Activated T-cell treated with anti-CD3 and anti-CD28 coated beads for 24 hours (primary cell): Measurements from ENCODE around the gene ADARB2.

ENCODE experiments used
- DNase-seq: peaks from one replicate; pipeline ENCODE4 v3.0.0-alpha.2; 2020; ENCODE audit warnings: low read depth

ADARB2 gene

GRCh38 chr10:1287487-1287886, 449.8 kb downstream of the ADARB2 start:
- DNase-seq: no peak

DNA sequence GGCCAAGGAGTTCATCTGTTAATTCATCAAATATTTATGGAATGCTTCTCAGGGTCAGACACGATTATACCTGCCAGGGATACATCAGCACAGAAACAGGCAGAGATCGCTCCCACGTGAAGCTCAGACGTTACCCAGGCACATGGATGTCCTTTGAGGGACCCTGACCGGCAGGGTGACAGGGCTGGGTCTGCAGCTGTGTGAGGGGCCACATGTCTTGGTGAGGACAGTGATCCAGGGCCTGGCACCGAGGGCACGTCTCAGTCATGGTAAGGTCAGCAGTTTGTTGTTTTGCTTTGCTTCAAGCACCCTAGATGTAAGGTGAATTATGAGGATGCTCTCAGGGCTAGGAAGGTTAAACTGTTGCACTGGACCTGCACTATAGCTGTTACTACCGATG, 453.2 kb downstream of the ADARB2 start:
- no peak for DNase-seq

DNA sequence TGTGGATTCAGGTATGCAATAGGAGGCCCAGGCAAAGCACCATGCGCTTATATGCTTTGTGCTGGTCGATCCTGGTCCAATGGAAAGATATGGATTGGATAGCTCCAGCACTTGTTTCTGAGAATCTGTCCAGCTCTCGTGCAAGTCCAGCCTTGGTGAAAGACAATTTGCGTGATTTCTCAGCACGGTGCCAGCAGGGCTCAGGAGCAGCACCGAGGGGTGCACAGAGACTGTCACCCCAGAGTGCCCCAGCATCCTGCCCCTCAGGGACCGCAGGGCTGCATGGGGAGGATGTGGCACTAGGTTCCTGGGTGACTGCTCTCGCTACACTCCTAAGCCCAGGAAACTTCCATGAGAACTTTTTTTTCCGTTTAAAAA, 455.9 kb downstream of the ADARB2 start:
- DNase-seq: no peak

GRCh38 chr10:1280466-1281404, 456.6 kb downstream of the ADARB2 start:
- DNase-seq: no peak

GRCh38 chr10:1278306-1278705, 459.0 kb downstream of the ADARB2 start:
- DNase-seq: no peak

DNA sequence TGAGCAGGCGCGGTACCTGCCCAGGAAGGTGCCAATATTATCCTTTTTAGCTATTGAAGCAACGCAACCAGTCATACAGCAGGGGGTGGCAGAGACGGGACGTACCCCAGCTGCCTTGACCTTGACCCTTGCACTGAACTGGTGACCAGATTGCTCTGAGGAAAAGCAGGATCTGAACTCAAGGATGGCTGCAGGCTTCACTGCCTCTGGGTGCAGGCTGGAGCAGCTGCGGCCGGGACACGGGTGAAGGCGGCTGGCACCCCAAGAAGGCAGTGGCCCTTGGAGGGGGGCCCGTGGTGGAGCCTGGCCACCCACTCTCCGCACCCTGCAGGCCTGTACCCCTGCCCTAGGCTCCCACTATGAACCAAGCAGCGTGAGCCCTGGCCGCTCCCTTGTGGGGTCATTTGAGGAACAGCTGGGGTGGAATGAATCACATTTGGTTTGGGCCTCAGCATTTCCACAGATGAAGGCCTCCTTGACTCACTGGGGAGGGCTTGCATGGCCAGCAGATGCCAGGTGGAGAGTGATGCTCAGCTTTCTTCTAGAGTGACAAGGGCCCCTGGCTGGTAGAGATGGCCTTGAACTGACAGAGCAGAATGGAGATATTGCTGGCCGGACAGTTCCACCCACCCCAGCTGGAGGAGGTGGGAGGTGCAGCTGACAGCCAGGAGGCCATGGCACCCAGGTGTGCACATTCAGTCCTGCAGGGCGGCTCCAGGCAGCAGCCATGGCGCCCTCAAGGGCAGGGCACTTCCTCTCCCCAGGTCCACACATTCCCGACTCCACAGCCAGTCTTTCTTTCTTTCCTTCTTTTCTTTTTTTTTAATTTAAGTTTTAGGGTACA, 462.4 kb downstream of the ADARB2 start:
- no peak for DNase-seq

DNA sequence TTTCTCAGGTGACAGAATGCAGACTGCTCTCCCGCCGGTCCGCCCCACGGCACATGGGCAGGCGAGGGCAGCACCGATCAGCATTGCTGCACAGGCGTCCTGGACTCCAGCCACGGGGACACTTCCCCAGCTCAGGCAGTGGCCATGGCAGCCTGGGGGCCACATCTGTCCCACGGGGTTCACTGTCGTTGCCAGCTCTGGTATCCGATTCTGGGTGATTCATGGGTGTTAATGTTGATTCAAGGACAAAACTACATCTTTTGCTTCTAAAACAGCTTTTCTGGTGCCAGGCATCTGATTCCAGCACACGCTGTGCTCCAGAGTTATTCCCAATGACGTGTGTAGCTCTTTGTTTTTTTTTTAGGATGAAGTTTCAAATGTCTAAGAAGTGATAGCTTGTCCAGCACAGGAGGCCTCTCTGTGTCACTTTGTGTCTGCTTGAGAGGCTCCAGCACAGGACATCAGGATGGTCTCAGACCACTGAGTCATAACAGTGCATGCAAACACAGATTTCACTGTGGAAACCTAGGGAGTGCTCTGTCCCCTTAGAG, 463.1 kb downstream of the ADARB2 start:
- no peak for DNase-seq

DNA sequence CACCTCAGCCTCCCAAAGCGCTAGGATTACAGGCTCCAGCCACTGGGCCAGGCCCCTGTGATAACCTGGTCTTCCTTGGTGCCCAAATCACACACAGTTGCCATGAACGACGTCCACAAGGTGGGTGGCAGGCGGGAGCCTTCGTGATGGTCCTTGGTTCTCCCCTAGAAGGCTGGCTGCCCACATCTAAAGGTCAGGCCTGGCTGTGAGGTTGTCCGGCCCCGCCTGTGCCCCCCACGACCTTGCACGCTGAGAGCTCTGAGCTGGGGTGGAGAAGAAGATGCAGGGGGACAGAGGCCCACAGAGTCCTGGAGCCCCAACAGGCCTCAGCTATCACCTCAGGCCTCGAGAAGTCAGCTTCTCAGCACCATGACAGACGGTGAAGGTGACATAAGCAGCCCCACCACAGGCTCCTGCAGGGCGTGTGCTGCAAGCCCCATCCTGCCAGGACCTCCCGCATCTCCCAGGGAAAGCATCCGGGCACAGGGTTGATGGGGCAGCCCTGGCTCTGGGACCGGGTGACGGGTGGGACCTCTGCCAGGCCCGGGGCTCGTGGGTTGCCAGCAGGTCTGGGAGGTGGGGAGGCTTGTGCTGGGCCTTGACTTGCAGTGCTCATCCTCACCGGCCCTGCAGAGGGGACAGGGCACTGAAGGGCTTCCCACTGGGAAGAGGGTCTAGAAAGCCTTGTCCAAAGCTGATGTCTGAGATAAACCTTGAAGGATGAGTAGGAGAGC, 463.8 kb downstream of the ADARB2 start:
- no peak for DNase-seq

DNA sequence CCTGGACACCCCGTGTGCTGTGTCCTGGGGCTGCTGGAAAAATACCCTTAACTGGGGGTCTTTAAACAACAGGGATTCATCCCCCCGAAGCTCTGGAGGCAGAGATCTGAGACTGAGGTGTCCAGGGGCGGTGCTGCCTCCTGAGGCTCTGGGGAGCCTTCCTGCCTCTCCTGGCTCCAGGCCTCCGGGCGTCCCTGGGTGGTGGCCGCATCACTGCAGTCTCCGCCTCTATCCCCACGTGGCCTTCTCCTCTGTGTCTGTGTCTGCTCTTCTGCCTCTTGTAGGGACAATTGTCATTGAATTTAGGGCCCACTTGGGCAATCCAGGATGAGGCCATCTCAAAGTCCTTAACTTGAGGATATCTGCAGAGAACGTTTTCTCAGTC, 464.6 kb downstream of the ADARB2 start:
- no peak for DNase-seq

DNA sequence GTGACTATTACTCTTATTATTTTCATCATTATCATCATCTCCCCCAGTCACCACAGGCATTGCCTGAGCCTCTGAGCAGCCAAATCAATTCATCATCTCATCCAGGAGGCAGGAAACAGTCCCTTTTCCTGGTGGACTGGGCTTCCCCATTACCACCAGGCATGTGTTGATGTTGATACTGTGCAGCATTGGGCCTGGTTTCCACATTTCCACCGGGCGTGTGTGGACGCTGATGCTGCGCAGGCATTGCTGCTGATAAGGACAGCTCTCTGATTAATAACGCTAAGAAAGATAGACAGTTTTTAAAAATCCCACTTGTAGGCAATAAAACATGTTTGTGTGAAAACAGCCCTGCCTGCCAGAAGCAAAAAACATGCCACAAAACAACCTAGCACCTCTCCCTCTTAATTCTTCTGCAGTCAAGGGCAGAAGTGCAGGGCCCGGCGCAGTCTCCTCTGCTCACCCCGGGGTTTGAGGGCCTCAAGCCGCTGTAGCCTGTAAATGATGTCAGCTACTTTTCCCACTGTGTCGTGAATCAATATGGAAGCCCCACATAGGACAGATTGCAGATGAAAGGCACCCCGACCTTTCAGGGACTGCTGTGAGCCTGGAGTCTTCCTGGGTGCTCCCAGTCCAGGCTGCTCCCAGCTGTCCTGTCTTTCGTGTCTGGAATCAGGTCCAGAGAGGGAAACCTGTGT, 465.1 kb downstream of the ADARB2 start:
- DNase-seq: no peak

DNA sequence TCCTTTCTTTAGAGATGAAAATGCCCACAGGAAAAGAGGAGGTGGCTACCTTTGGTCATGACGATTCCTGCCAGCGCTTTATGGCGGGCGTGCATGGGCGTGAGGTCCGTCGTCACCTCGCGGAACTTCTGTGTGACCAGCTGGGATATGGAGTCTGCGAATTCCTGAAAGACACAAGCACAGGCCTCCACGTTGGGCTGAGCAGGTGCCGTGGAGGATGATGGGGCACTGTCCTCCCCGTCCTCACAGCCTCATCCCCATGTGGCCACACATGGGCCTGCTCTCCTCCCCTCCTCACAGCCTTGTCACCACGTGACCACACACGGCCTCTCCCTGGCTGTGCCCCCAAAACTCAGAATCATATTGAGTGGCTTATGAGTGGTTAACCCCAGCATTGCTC, 466.4 kb downstream of the ADARB2 start:
- no peak for DNase-seq

GRCh38 chr10:1270490-1270889, 466.8 kb downstream of the ADARB2 start:
- no peak for DNase-seq

DNA sequence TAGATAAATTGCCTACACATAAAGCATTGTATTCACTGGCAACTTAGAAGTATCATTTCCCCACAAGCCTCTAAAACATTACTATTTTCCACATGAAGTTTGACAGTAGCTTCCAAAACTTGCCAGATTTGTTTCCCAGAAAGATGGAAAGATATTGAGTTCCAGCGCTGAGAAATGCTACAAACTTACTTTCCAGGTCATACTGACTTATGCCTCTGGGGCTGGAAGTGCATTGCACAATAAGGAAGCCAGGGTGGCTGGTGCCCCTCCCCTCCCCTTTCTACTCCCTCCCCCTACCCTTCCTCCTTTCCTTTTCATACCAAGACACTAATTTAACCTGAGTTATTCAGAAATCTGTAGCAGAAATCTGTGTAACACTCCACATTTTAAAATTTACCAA, 468.5 kb downstream of the ADARB2 start:
- no peak for DNase-seq

DNA sequence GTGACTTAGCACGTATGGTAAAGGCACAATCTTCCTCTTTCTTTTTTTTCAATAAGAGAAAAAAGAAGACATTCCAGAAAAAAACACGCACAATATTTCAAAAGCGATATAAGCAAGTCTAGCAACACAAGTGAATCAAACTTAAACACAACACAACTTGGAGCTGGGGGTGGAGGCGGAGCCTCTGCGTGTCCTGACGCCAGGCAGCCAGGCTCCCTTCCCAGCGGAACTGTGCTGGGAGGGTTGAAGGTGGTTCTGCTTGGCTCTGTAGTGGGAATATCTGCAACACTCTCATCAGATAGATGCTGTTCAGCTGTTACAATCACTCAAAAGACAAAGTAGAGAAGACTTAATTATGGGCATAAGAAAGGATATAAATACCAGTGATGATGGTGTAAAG, 469.8 kb downstream of the ADARB2 start:
- DNase-seq: no peak

GRCh38 chr10:1267148-1267547, 470.2 kb downstream of the ADARB2 start:
- no peak for DNase-seq

DNA sequence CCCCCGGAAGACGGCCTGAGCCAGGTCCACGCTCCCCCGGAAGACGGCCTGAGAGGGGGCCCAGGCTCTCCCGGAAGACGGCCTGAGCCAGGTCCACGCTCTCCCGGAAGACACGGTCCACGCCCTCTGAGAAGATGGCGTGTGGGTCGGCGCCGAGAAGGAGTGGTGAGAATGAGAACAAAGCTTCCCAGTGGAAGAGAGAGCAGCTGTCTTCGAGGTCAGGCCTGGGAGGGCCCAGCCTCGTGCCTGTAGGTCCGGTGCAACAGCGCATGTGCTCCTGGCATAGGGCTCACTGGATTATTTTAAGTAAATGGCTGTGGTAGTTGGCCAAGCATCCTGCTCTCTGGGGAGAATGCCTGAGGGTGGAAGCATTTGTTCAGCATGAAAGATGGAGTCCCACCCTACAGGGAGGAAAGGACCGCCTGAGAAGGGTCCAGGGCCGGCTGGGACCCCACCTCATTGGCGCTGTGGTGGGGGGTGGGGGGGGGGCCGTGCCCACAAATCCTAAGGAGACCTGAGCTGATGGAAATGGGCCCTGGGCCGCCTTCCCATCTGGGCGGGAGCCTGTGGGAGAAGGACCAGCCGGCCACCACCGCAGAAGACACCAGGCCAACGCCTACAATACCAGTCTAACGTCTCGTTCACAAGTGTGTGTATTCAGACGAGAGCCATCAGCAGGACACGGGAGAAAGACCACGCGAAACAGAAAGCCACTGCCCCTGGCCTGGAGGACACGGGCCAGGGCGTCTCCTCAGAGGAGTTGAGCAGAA, 471.1 kb downstream of the ADARB2 start:
- DNase-seq: no peak

GRCh38 chr10:1264001-1264400, 473.3 kb downstream of the ADARB2 start:
- DNase-seq: no peak

- DNase-seq: no peak
Measured at GRCh38 chr10:1257274-1257673, 480.1 kb downstream of the ADARB2 start.

GRCh38 chr10:1256432-1256725, 480.9 kb downstream of the ADARB2 start:
- DNase-seq: no peak

GRCh38 chr10:1255600-1256431, 481.5 kb downstream of the ADARB2 start:
- DNase-seq: no peak
